Spinal cord (tissue), 10 donors: ENCODE measurements around the gene C4B. TPM values are rescaled to one million over a fixed set of nuclear protein-coding genes. Genes with fewer than 3 reads are reported as not detected.
"Not testable (repeated sequence)": the region's sequence is repeated elsewhere in the genome, so short reads cannot be mapped to it uniquely, and the experiment has no call there.

Experiments used
- DNase-seq, 6 donors: peaks; one replicate each; pipeline versions ENCODE4 v3.0.0 to v3.0.0-alpha.2; 2013 to 2015; ENCODE audit warnings: low spot score in 6 of 6, low read depth in 4 of 6
- H3K27ac ChIP-seq: one replicate; pipeline ENCODE4 v1.5.1; 2013; ENCODE audit warnings: low read depth, low read length, control low read depth
- H3K27me3 ChIP-seq: one replicate; pipeline ENCODE4 v1.6.1; 2013; ENCODE audit warnings: low read length; ENCODE audit not compliant: control insufficient read depth, insufficient read depth
- H3K36me3 ChIP-seq: one replicate; pipeline ENCODE4 v1.6.1; 2013; ENCODE audit warnings: low read length; ENCODE audit not compliant: control insufficient read depth, insufficient read depth
- H3K4me1 ChIP-seq: one replicate; pipeline ENCODE4 v1.6.1; 2013; ENCODE audit warnings: low read length; ENCODE audit not compliant: control insufficient read depth, insufficient read depth
- H3K4me3 ChIP-seq: one replicate; pipeline ENCODE4 v1.5.1; 2013; ENCODE audit warnings: low read depth, low read length, control low read depth
- H3K9me3 ChIP-seq: one replicate; pipeline ENCODE4 v1.6.1; 2013; ENCODE audit warnings: low read length; ENCODE audit not compliant: control insufficient read depth, insufficient read depth
- WGBS: methylation state at CpG from one replicate; pipeline ENCODE4 v1.1.5; 2013; ENCODE audit warnings: missing lambda C conversion rate; ENCODE audit not compliant: insufficient coverage; 5-methylcytosine and 5-hydroxymethylcytosine counted together
- polyA plus RNA-seq, 2 donors: library from polyadenylated mRNA; unstranded; fragments of 120-200 nt; gene quantifications; one replicate each; pipeline ENCODE4 v1.2.1, GENCODE V29; 2013; ENCODE audit not compliant: insufficient read length in 2 of 2
- total RNA-seq, 2 donors: library from RNA; depleted of rRNA in 1 of 2; stranded (reverse); fragments of 120-200 nt in 1 of 2; fragments of >200 nt in 1 of 2; gene quantifications; one replicate each; pipeline versions ENCODE4 v1.2.3 to v1.2.4, GENCODE V29; 2013 to 2014
- donor health status: healthy.

C4B gene
- total and polyA plus RNA-seq, 4 donors: 52.1 to 113 (median 70.1) TPM

- 93% methylated on average over 15 of the region's 28 CpGs for WGBS
Observed at GRCh38 chr6:32060966-32061655, 46.5 kb downstream of the C4B start.

GRCh38 chr6:32064706-32065105, 50.1 kb downstream of the C4B start:
- no peak overlapping the region for H3K4me3 ChIP-seq
- DNase-seq: no peak
- H3K27ac ChIP-seq: no peak overlapping the region
- H3K9me3 ChIP-seq: no peaks in the 10 kb centered on the region
- no peaks in the 10 kb centered on the region for H3K27me3 ChIP-seq
- 92% methylated on average over 12 of the region's 14 CpGs for WGBS
- H3K4me1 ChIP-seq: no peaks in the 10 kb centered on the region
- H3K36me3 ChIP-seq: peaks cover 20% of the 10 kb centered on the region

More at GRCh38 chr6:32060966-32061655, 46.5 kb downstream of the C4B start:
- no peaks in the 10 kb centered on the region for H3K9me3 ChIP-seq
- no peak for DNase-seq
- H3K4me3 ChIP-seq: no peak overlapping the region
- H3K4me1 ChIP-seq: peaks cover 4% of the 10 kb centered on the region
- peaks cover 11% of the 10 kb centered on the region for H3K36me3 ChIP-seq
- no peak overlapping the region for H3K27ac ChIP-seq
- no peaks in the 10 kb centered on the region for H3K27me3 ChIP-seq

- WGBS: 94% methylated on average over 9 of the region's 19 CpGs
- not testable (repeated sequence) for H3K27me3 ChIP-seq, H3K27ac ChIP-seq, H3K4me3 ChIP-seq, DNase-seq, H3K9me3 ChIP-seq, H3K4me1 ChIP-seq
- peaks cover 20% of the 10 kb centered on the region for H3K36me3 ChIP-seq
Observed at GRCh38 chr6:32067521-32067920, 52.9 kb downstream of the C4B start.

- not testable (repeated sequence) for DNase-seq, H3K9me3 ChIP-seq, H3K4me3 ChIP-seq, H3K27me3 ChIP-seq, H3K27ac ChIP-seq, H3K4me1 ChIP-seq
- peaks cover 20% of the 10 kb centered on the region for H3K36me3 ChIP-seq
- WGBS: 92% methylated on average over 13 of the region's 13 CpGs
Observed at GRCh38 chr6:32068315-32068714, 53.7 kb downstream of the C4B start.

- Histone ChIP-seq H3K9me3 (no peaks in the 10 kb centered on the region), H3K4me3 (no peak overlapping the region), H3K27me3 (no peaks in the 10 kb centered on the region), H3K27ac (no peak overlapping the region), H3K36me3 (peaks cover 20% of the 10 kb centered on the region), H3K4me1 (no peaks in the 10 kb centered on the region)
- 84% methylated on average over 14 of the region's 14 CpGs for WGBS
- DNase-seq: no peak
Observed at GRCh38 chr6:32068867-32069266, 54.3 kb downstream of the C4B start.

GRCh38 chr6:32069460-32069859, 54.9 kb downstream of the C4B start:
- Histone ChIP-seq H3K36me3 (peaks cover 20% of the 10 kb centered on the region), H3K27me3 (no peaks in the 10 kb centered on the region), H3K9me3 (no peaks in the 10 kb centered on the region), H3K4me1 (no peaks in the 10 kb centered on the region), H3K27ac (no peak overlapping the region), H3K4me3 (no peak overlapping the region)
- WGBS: 88% methylated on average over 17 of the region's 17 CpGs
- DNase-seq: no peak

GRCh38 chr6:32069878-32070515, 55.4 kb downstream of the C4B start:
- peaks cover 20% of the 10 kb centered on the region for H3K36me3 ChIP-seq
- H3K4me1 ChIP-seq: no peaks in the 10 kb centered on the region
- H3K9me3 ChIP-seq: no peaks in the 10 kb centered on the region
- H3K27ac ChIP-seq: peak overlapping the region; percentile 73
- no peak for DNase-seq
- WGBS: 76% methylated on average over 20 of the region's 24 CpGs
- H3K27me3 ChIP-seq: no peaks in the 10 kb centered on the region
- H3K4me3 ChIP-seq: no peak overlapping the region

- H3K36me3 ChIP-seq: peaks cover 20% of the 10 kb centered on the region
- peaks cover 3% of the 10 kb centered on the region for H3K4me1 ChIP-seq
- WGBS: 58% methylated on average over 14 of the region's 16 CpGs
- no peaks in the 10 kb centered on the region for H3K27me3 ChIP-seq
- H3K9me3 ChIP-seq: no peaks in the 10 kb centered on the region
- peak overlapping the region; percentile 73 for H3K27ac ChIP-seq
- H3K4me3 ChIP-seq: no peak overlapping the region
- DNase-seq: peak in 1 of 6 donors; percentile 54
Observed at GRCh38 chr6:32070814-32071543, 56.4 kb downstream of the C4B start.

GRCh38 chr6:32073101-32073500, 58.5 kb downstream of the C4B start:
- peaks cover 9% of the 10 kb centered on the region for H3K4me1 ChIP-seq
- peak in 2 of 6 donors; percentile 42 to 66 for DNase-seq
- no peaks in the 10 kb centered on the region for H3K9me3 ChIP-seq
- no peak overlapping the region for H3K27ac ChIP-seq
- peaks cover 17% of the 10 kb centered on the region for H3K36me3 ChIP-seq
- no peak overlapping the region for H3K4me3 ChIP-seq
- 34% methylated on average over 3 of the region's 3 CpGs for WGBS
- no peaks in the 10 kb centered on the region for H3K27me3 ChIP-seq
